ENCODE data around the gene NEK6.

NEK6 gene

DNA sequence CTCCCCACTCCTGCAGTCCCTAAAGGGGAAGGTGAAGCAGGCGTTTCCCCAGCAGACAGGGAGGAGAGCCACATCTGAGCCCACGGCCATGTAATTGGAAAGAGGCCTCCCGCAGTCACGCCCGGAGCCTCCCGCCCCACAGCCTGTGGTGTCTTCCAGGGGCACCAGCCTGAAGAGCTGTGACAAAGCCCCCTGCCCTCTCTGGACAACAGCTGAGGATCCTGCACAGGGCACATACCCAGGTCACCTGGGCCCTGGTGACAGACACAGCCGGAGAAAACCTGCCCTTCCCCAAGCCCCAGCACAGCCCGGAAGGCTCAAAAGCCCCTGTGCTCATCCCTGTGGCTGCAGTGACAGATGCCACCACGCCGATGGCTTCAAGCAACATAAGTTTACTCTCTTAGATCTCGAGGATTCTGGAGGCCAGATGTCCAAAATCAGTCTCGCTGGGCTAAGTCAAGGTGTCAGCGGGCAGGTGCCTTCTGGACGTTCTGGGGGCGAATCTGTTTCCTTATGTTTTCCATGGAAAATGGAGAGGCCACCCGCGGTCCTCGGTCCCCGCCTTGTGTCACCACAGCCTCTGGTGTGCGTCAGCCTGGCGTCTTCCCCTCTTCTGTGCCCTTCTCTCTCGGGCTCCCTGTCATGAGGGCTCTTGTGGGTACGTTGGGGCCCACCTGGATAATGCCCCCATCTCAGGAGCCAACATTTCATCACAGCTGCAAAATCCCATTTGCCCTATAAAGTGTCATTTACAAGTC, 86.0 kb downstream of the NEK6 start:
- no peak for TF ChIP-seq CTCF (conservative IDR thresholded peaks at IDR 0.05; ENCODE audit: control insufficient read depth, insufficient read depth, low read depth, low read length)
- H3K4me3 ChIP-seq (ENCODE audit: control insufficient read depth, low read depth, low read length) = no peak overlapping the region
- no peak for DNase-seq (ENCODE audit: low read depth)

- no peak overlapping the region for H3K4me3 ChIP-seq (ENCODE audit: control insufficient read depth, low read depth, low read length)
- DNase-seq (ENCODE audit: low read depth) = no peak
- TF ChIP-seq CTCF (conservative IDR thresholded peaks at IDR 0.05; ENCODE audit: control insufficient read depth, insufficient read depth, low read depth, low read length) = no peak
Observed at GRCh38 chr9:124344291-124345050, 86.7 kb downstream of the NEK6 start.

- H3K4me3 ChIP-seq (ENCODE audit: control insufficient read depth, low read depth, low read length) = no peak overlapping the region
- no peak for TF ChIP-seq CTCF (conservative IDR thresholded peaks at IDR 0.05; ENCODE audit: control insufficient read depth, insufficient read depth, low read depth, low read length)
- no peak for DNase-seq (ENCODE audit: low read depth)
Observed at GRCh38 chr9:124345063-124345462, 87.3 kb downstream of the NEK6 start.

DNA sequence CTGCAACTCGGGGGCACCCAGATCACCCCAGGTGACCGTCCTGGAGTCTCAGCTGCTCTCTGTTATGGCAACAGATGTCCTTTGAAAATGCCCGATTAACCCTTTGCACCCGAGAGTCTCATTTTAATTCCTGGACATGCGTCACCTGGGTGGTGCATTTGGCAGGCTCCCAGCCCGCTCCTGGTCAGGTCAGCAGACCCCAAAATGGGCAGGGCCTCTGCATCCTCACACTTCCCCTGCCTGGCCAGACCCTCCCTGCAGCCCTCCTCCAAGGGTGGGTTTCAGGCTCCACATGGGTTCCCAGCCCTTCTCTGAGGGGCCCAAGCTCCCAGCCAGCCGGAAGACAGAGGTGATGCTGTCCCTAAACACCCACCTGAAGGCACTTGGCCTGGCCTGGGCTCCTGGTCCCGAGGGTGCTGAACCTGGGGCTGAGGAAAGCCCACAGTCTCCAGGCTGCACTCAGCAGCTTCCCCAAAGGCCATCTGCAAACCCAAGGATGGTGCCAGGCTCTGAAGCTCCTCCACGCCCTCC, 88.1 kb downstream of the NEK6 start:
- no peak overlapping the region for H3K4me3 ChIP-seq (ENCODE audit: control insufficient read depth, low read depth, low read length)
- no peak for TF ChIP-seq CTCF (conservative IDR thresholded peaks at IDR 0.05; ENCODE audit: control insufficient read depth, insufficient read depth, low read depth, low read length)
- no peak for DNase-seq (ENCODE audit: low read depth)

- H3K4me3 ChIP-seq (ENCODE audit: control insufficient read depth, low read depth, low read length) = no peak overlapping the region
- no peak for TF ChIP-seq CTCF (conservative IDR thresholded peaks at IDR 0.05; ENCODE audit: control insufficient read depth, insufficient read depth, low read depth, low read length)
- DNase-seq (ENCODE audit: low read depth) = no peak
Observed at GRCh38 chr9:124346347-124347163, 88.8 kb downstream of the NEK6 start.

GRCh38 chr9:124347206-124347967, 89.6 kb downstream of the NEK6 start:
- H3K4me3 ChIP-seq (ENCODE audit: control insufficient read depth, low read depth, low read length) = no peak overlapping the region
- no peak for DNase-seq (ENCODE audit: low read depth)
- no peak for TF ChIP-seq CTCF (conservative IDR thresholded peaks at IDR 0.05; ENCODE audit: control insufficient read depth, insufficient read depth, low read depth, low read length)
